ENCODE measurements around the gene GTF2A1L.

Gene GTF2A1L, protein sequence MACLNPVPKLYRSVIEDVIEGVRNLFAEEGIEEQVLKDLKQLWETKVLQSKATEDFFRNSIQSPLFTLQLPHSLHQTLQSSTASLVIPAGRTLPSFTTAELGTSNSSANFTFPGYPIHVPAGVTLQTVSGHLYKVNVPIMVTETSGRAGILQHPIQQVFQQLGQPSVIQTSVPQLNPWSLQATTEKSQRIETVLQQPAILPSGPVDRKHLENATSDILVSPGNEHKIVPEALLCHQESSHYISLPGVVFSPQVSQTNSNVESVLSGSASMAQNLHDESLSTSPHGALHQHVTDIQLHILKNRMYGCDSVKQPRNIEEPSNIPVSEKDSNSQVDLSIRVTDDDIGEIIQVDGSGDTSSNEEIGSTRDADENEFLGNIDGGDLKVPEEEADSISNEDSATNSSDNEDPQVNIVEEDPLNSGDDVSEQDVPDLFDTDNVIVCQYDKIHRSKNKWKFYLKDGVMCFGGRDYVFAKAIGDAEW

DNA sequence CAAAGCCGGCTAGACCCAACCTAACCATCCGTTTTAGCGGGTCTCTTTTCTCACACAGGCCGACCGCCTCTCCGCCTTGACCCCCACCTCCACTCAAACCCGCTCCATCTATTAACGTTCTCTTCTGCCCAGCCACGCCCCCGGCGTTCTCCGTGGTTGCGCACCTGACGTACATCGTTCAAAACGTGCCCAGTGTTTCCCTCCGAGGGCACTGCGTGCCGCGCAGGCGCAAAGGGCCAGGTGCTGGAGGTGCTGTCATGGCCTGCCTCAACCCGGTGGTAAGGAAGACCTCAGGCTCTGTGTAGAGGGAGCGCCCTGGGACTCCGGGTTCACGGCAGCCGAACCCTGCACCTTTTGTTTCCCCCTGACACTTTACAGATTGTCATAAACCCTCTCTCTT lies at the start of gene GTF2A1L:
Gene GTF2A1L (plus strand): TSS at position 239 of the 400 bp plus-strand sequence. CDS start 19 bp downstream, at position 258.
- TF ChIP-seq, protein P1, sequence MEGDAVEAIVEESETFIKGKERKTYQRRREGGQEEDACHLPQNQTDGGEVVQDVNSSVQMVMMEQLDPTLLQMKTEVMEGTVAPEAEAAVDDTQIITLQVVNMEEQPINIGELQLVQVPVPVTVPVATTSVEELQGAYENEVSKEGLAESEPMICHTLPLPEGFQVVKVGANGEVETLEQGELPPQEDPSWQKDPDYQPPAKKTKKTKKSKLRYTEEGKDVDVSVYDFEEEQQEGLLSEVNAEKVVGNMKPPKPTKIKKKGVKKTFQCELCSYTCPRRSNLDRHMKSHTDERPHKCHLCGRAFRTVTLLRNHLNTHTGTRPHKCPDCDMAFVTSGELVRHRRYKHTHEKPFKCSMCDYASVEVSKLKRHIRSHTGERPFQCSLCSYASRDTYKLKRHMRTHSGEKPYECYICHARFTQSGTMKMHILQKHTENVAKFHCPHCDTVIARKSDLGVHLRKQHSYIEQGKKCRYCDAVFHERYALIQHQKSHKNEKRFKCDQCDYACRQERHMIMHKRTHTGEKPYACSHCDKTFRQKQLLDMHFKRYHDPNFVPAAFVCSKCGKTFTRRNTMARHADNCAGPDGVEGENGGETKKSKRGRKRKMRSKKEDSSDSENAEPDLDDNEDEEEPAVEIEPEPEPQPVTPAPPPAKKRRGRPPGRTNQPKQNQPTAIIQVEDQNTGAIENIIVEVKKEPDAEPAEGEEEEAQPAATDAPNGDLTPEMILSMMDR (IDR thresholded peaks at IDR 0.05; ENCODE audit: extremely low read depth, missing control alignments): no peak
- DNase-seq (ENCODE audit: low spot score): no peak

DNA sequence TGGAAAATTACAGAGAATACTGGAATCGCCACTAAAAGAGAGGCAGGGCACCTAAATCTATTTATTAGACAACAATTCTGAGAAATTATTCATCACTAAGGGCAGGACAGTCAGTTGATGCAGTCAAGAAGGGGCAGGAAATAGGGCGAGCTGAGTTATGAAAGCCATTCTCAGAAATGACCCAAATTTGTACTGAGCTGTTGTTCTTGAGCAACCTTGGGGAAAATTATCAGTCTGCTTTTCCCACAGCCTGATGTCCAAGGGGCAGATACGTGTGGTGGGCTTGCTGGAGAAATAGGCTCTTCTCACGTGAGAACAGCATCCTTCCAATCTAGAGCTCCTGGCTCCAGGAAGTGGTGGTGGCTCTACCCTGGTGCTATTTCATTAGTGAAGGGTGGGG lies 49.1 kb upstream of the GTF2A1L start:
- TF ChIP-seq, protein P1 (IDR thresholded peaks at IDR 0.05; ENCODE audit: extremely low read depth, missing control alignments): no peak
- no peak for DNase-seq (ENCODE audit: low spot score)

DNA sequence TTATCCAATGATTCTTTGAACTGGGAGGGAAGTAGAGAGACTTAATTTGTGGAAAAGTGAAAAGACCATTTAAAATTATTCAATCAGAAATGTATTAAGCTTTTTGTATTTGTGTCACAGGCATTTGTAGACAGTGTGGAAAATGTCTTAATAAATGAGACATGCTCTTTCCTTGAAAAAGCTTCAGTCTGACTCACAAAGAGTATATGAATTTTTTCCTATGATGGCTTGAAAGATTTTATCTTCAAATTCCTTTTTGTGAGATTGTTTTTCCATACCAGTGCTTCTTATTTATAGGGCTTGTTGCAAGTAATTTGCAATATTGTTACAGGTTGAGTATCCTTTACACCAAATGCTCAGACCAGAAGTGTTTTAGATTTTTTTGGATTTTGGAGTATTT lies 48.2 kb upstream of the GTF2A1L start:
- TF ChIP-seq, protein P1 (IDR thresholded peaks at IDR 0.05; ENCODE audit: extremely low read depth, missing control alignments): no peak
- DNase-seq (ENCODE audit: low spot score): no peak

DNA sequence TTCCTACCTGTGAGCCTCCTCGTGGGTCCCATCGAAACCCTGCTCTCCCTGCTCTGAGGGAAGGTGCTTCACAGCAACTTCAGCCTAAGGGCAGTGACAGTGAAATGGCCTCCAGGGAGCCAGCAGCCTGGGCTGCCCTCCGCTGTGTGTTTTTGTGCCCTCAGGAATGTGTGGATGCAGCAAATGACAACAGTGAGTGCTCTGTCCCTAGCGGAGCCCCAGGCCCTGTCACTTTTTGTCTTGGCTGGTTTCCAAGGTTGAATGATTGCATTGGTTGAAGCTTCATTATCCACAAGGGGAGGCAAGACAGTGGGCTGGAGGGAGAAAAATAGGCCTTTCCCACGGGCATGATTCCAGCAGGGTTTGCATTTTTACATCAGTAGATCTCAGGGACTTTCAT lies 44.8 kb upstream of the GTF2A1L start:
- TF ChIP-seq, protein P1 (IDR thresholded peaks at IDR 0.05; ENCODE audit: extremely low read depth, missing control alignments): no peak
- DNase-seq (ENCODE audit: low spot score): no peak

DNA sequence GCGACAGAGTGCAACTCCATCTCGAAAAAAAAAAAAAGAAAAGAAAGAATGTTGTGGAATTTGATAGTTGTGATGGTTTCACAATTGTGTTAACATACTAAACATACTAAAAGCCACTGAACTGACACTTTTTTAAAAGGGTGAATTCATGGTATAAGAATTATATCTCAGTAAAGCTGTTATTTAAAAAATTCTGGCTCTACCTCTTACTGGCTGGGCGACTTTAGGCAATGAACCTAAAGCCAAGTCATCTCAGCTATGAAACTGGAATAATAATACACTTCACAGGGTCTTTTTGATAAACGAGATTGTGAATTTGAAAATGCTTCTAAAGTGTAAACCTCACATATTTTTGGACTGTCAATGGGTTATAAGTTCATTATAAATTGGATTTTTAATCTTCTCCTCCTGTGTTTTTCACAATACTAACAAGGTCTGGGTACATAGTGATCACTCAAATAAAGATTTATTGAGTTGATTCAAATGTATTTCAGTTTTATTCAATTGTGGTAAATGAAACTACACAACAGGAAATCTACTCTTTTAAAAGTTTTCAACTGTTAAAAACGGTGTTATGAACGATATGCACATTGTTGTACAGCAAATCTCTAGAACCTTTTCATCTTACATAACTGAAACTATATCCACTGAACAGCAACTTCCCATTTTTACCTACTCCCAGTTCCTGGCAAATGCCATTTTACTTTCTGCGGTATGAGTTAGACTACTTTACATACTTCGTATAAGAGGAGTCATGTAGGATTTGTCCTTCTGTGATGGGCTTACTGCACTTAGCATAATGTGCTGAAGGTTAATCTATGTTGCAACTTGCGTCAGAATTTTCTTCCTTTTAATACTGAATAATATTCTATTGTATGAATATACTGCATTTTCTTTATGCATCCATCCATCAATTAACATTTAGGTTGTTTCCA lies 43.0 kb upstream of the GTF2A1L start:
- TF ChIP-seq, protein P1 (IDR thresholded peaks at IDR 0.05; ENCODE audit: extremely low read depth, missing control alignments): no peak
- no peak for DNase-seq (ENCODE audit: low spot score)

DNA sequence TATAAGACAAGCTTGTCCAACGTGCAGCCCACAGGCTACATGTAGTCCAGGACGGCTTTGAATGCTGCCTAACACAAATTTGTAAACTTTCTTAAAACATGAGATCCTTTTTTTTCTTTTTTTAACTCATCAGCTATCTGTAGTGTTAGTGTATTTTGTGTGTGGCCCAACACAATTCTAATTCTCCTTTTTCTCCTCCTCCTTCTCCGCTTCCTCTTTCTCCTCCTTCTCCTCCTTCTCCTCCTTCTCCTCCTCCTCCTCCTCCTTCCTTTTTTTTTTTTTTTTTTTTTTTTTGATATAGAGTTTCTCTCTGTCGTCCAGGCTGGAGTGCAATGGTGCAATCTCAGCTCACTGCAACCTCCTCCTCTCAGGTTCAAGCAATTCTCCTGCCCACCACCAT lies 39.3 kb upstream of the GTF2A1L start:
- TF ChIP-seq, protein P1 (IDR thresholded peaks at IDR 0.05; ENCODE audit: extremely low read depth, missing control alignments): no peak
- no peak for DNase-seq (ENCODE audit: low spot score)

DNA sequence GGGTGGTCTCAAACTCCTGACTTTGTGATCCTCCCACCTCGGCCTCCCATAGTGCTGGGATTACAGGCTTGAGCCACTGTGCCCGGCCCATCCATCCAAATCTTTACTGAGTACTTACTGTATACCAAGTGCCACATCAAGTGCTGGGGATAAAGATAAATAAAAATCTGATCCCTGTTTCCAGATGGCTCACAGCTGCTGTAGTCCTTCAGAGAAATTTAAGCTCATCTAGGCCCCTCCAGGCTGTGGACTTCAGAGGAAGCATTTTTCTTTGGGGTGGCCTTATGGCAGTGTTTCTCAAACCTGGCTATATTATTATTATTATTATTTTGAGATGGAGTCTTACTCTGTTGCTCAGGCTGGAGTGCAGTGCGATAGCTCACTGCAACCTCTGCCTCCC lies 33.7 kb upstream of the GTF2A1L start:
- TF ChIP-seq, protein P1 (IDR thresholded peaks at IDR 0.05; ENCODE audit: extremely low read depth, missing control alignments): no peak
- DNase-seq (ENCODE audit: low spot score): no peak
